H9 (cell line): ENCODE data around the gene CLOCK. TPM values are rescaled to one million over a fixed set of nuclear protein-coding genes. Genes with fewer than 3 reads are reported as not detected.

ENCODE experiments used
- DNase-seq: peaks from one replicate; pipeline ENCODE4 v3.0.0-alpha.2; 2017
- H2AFZ ChIP-seq: one replicate; pipeline ENCODE4 v1.6.1; 2013; ENCODE audit warnings: mild to moderate bottlenecking, low read length, control low read depth, moderate library complexity
- H2AK5ac ChIP-seq: 2 replicates; pipeline ENCODE4 v1.6.1; 2013; ENCODE audit warnings: low read length, control low read depth, mixed read lengths; ENCODE audit not compliant: insufficient read length
- H2BK120ac ChIP-seq: one replicate; pipeline ENCODE4 v1.6.1; 2013; ENCODE audit warnings: low read depth, mild to moderate bottlenecking, low read length, control low read depth, inconsistent platforms; ENCODE audit not compliant: poor library complexity, severe bottlenecking
- H2BK12ac ChIP-seq: 2 replicates; pipeline ENCODE4 v1.6.1; 2013; ENCODE audit warnings: low read length, control low read depth, mixed read lengths, low read depth; ENCODE audit not compliant: insufficient read length
- H2BK15ac ChIP-seq: 2 replicates; pipeline ENCODE4 v1.6.1; 2013; ENCODE audit warnings: low read depth, low read length, control low read depth
- H2BK20ac ChIP-seq: one replicate; pipeline ENCODE4 v1.6.1; 2013; ENCODE audit warnings: low read depth, mild to moderate bottlenecking, low read length, control low read depth, inconsistent platforms; ENCODE audit not compliant: poor library complexity, severe bottlenecking
- H2BK5ac ChIP-seq: 2 replicates; pipeline ENCODE4 v1.6.1; 2013; ENCODE audit warnings: low read length, control low read depth, mixed read lengths; ENCODE audit not compliant: insufficient read length
- H3K14ac ChIP-seq: 2 replicates; pipeline ENCODE4 v1.6.1; 2013; ENCODE audit warnings: low read length, control low read depth; ENCODE audit not compliant: insufficient read depth
- H3K18ac ChIP-seq: 2 replicates; pipeline ENCODE4 v1.6.1; 2013; ENCODE audit warnings: low read depth, mild to moderate bottlenecking, mixed read lengths, low read length, control low read depth; ENCODE audit not compliant: insufficient read length
- H3K23ac ChIP-seq: 2 replicates; pipeline ENCODE4 v1.6.1; 2013; ENCODE audit warnings: low read length, control low read depth, mixed read lengths, low read depth; ENCODE audit not compliant: insufficient read length
- H3K23me2 ChIP-seq: 2 replicates; pipeline ENCODE4 v1.6.1; 2013; ENCODE audit warnings: low read depth, mild to moderate bottlenecking, mixed read lengths, low read length, control low read depth; ENCODE audit not compliant: insufficient read length, poor library complexity, severe bottlenecking
- H3K27ac ChIP-seq: 2 replicates; pipeline ENCODE4 v1.5.1; 2013; ENCODE audit warnings: low read length, control low read depth, mixed read lengths, low read depth; ENCODE audit not compliant: insufficient read length
- H3K27me3 ChIP-seq: 2 replicates; pipeline ENCODE4 v1.6.1; 2013; ENCODE audit warnings: low read length, control low read depth, inconsistent platforms; ENCODE audit not compliant: insufficient read depth
- H3K4ac ChIP-seq: 2 replicates; pipeline ENCODE4 v1.6.1; 2013; ENCODE audit warnings: low read depth, mild to moderate bottlenecking, control low read depth, inconsistent platforms, low read length, moderate library complexity
- H3K4me1 ChIP-seq: 2 replicates; pipeline ENCODE4 v1.6.1; 2013; ENCODE audit warnings: low read length, control low read depth, inconsistent platforms; ENCODE audit not compliant: insufficient read depth
- H3K4me2 ChIP-seq: 2 replicates; pipeline ENCODE4 v1.6.1; 2013; ENCODE audit warnings: low read length, control low read depth, mixed read lengths; ENCODE audit not compliant: insufficient read length, insufficient read depth
- H3K56ac ChIP-seq: 2 replicates; pipeline ENCODE4 v1.6.1; 2013; ENCODE audit warnings: low read depth, mild to moderate bottlenecking, mixed read lengths, low read length, control low read depth; ENCODE audit not compliant: insufficient read length
- H3K79me1 ChIP-seq: 2 replicates; pipeline ENCODE4 v1.6.1; 2013; ENCODE audit warnings: low read depth, mild to moderate bottlenecking, moderate library complexity, low read length, control low read depth, inconsistent platforms; ENCODE audit not compliant: insufficient read depth, poor library complexity, severe bottlenecking
- H3K79me2 ChIP-seq: 2 replicates; pipeline ENCODE4 v1.6.1; 2013; ENCODE audit warnings: low read length, control low read depth, inconsistent platforms; ENCODE audit not compliant: insufficient read depth
- H3K9ac ChIP-seq: 2 replicates; pipeline ENCODE4 v1.6.1; 2013; ENCODE audit warnings: low read length, control low read depth, mixed read lengths; ENCODE audit not compliant: insufficient read length; ENCODE audit errors: extremely low read depth
- H3K9me3 ChIP-seq: one replicate; pipeline ENCODE4 v1.6.1; 2013; ENCODE audit warnings: low read depth, low read length, inconsistent platforms; ENCODE audit not compliant: control insufficient read depth
- H3T11ph ChIP-seq: one replicate; pipeline ENCODE4 v1.6.1; 2013; ENCODE audit warnings: mild to moderate bottlenecking, low read length, control low read depth, inconsistent platforms
- H4K20me1 ChIP-seq: one replicate; pipeline ENCODE4 v1.6.1; 2013; ENCODE audit not compliant: control insufficient read depth, insufficient read length, insufficient read depth
- H4K5ac ChIP-seq: 2 replicates; pipeline ENCODE4 v1.6.1; 2013; ENCODE audit warnings: low read depth, mild to moderate bottlenecking, mixed read lengths, low read length, control low read depth; ENCODE audit not compliant: insufficient read length
- H4K8ac ChIP-seq: replicated peaks from 2 replicates; pipeline ENCODE4 v1.6.1; 2013; ENCODE audit warnings: low read length, control low read depth, mixed read lengths, low read depth; ENCODE audit not compliant: insufficient read length
- H4K91ac ChIP-seq: 2 replicates; pipeline ENCODE4 v1.6.1; 2013; ENCODE audit warnings: low read depth, mild to moderate bottlenecking, moderate library complexity, mixed read lengths, low read length, control low read depth; ENCODE audit not compliant: insufficient read length
- H3K27ac Mint-ChIP-seq, 3 experiments: 2 replicates in 2 of 3; 3 replicates in 1 of 3; pipeline ENCODE4 v1.8.0; 2020 to 2021; ENCODE audit warnings: mixed read lengths in 3 of 3, mild to moderate bottlenecking in 1 of 3, moderate library complexity in 1 of 3
- H3K27me3 Mint-ChIP-seq: 2 replicates; pipeline ENCODE4 v1.8.0; 2021; ENCODE audit warnings: low read depth, mild to moderate bottlenecking, moderate library complexity, mixed read lengths
- H3K36me3 Mint-ChIP-seq, 3 experiments: 2 replicates in 2 of 3; 3 replicates in 1 of 3; pipeline ENCODE4 v1.8.0; 2020 to 2021; ENCODE audit warnings: low read depth in 3 of 3, mixed read lengths in 3 of 3; ENCODE audit not compliant: insufficient read depth in 1 of 3
- H3K4me1 Mint-ChIP-seq, 2 experiments: 2 replicates each; pipeline ENCODE4 v1.8.0; 2020; ENCODE audit warnings: mixed read lengths in 2 of 2
- H3K4me3 Mint-ChIP-seq, 2 experiments: 2 replicates in 1 of 2; 3 replicates in 1 of 2; pipeline ENCODE4 v1.8.0; 2020 to 2021; ENCODE audit warnings: mild to moderate bottlenecking in 2 of 2, mixed read lengths in 2 of 2, moderate library complexity in 1 of 2
- H3K9me3 Mint-ChIP-seq, 2 experiments: 2 replicates in 1 of 2; 3 replicates in 1 of 2; pipeline ENCODE4 v1.8.0; 2020; ENCODE audit warnings: mild to moderate bottlenecking in 2 of 2, mixed read lengths in 2 of 2, moderate library complexity in 1 of 2
- WGBS: extraction: QIAGEN DNeasy Blood & Tissue Kit; methylation state at CpG from one replicate; pipeline ENCODE4 v1.1.7; 2013; ENCODE audit warnings: missing lambda C conversion rate, low lambda C conversion rate, mixed read lengths; ENCODE audit not compliant: insufficient read length; ENCODE audit errors: extremely low coverage; 5-methylcytosine and 5-hydroxymethylcytosine counted together
- total RNA-seq: library from RNA; stranded (reverse); gene quantifications from 2 replicates; pipeline ENCODE4 v1.2.1, GENCODE V29; 2021
- TF ChIP-seq, protein P1 (sequence below): fragments of 200-600 bp; sonication (generic); conservative IDR thresholded peaks from 3 replicates; pipeline ENCODE4 v1.8.0; 2021; ENCODE audit warnings: antibody characterized with exemption, mild to moderate bottlenecking

Gene CLOCK
- total RNA-seq, 1 experiment from 2014 or later: 16.2 TPM

GRCh38 chr4:55500072-55500471 lies 46.6 kb downstream of the CLOCK start:
- Histone ChIP-seq H4K20me1 (no peaks in the 10 kb centered on the region), H2BK12ac (no peak overlapping the region), H3K14ac (no peak overlapping the region), H4K5ac (no peak overlapping the region), H3K56ac (no peak overlapping the region), H3K23me2 (no peaks in the 10 kb centered on the region), H2BK20ac (no peak overlapping the region), H2BK5ac (no peak overlapping the region), H3K27ac (no peak overlapping the region), H2AK5ac (no peak overlapping the region), H3K4ac (no peak overlapping the region), H3K4me2 (no peak overlapping the region), H3K9ac (no peak overlapping the region), H3K18ac (no peak overlapping the region), H4K8ac (no peak overlapping the region), H3K79me2 (0 out of 2 replicates have a peak, but pooled peaks cover 2% of the 10 kb centered on the region), H3T11ph (no peak overlapping the region), H2AFZ (no peak overlapping the region), H2BK120ac (no peak overlapping the region), H3K4me1 (0 out of 2 replicates have a peak, but pooled peaks cover 3% of the 10 kb centered on the region), H2BK15ac (no peak overlapping the region), H3K23ac (no peak overlapping the region), H3K79me1 (peaks cover 5% of the 10 kb centered on the region), H3K9me3 (no peaks in the 10 kb centered on the region), H3K27me3 (no peaks in the 10 kb centered on the region), H4K91ac (no peak overlapping the region)
- Mint-ChIP-seq H3K4me1 (peaks cover 9% of the 10 kb centered on the region in 2 experiments), H3K27me3 (no peaks in the 10 kb centered on the region), H3K4me3 (no peak overlapping the region), H3K9me3 (peaks cover 4% of the 10 kb centered on the region in 2 experiments; a peak in 2 of 5 replicates), H3K36me3 (peaks cover 6 to 14% (median 6%) of the 10 kb centered on the region in 3 experiments), H3K27ac (peak overlapping the region in 2 of 3 experiments; percentile 59 to 65; a peak in 3 of 7 replicates)
- TF ChIP-seq, protein P1, sequence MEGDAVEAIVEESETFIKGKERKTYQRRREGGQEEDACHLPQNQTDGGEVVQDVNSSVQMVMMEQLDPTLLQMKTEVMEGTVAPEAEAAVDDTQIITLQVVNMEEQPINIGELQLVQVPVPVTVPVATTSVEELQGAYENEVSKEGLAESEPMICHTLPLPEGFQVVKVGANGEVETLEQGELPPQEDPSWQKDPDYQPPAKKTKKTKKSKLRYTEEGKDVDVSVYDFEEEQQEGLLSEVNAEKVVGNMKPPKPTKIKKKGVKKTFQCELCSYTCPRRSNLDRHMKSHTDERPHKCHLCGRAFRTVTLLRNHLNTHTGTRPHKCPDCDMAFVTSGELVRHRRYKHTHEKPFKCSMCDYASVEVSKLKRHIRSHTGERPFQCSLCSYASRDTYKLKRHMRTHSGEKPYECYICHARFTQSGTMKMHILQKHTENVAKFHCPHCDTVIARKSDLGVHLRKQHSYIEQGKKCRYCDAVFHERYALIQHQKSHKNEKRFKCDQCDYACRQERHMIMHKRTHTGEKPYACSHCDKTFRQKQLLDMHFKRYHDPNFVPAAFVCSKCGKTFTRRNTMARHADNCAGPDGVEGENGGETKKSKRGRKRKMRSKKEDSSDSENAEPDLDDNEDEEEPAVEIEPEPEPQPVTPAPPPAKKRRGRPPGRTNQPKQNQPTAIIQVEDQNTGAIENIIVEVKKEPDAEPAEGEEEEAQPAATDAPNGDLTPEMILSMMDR: no peak
- DNase-seq: no peak
- no CpG with 5 or more reads among the region's 2 CpGs for WGBS
